Smooth muscle cell (in vitro differentiated cells): ENCODE data around the gene TBC1D22B. TPM values are rescaled to one million over a fixed set of nuclear protein-coding genes. Genes with fewer than 3 reads are reported as not detected.
"Not testable (repeated sequence)": the region's sequence is repeated elsewhere in the genome, so short reads cannot be mapped to it uniquely, and the experiment has no call there.

Source experiments
- DNase-seq: peaks from one replicate; lab custom pipeline; 2025; ENCODE audit not compliant: unreplicated experiment; lab: John Stamatoyannopoulos, UW
- H2AFZ ChIP-seq: fragments of 200-600 bp; sonication (generic); 2 replicates; pipeline ENCODE4 v1.6.0; 2016; ENCODE audit warnings: antibody characterized with exemption, low read depth, mild to moderate bottlenecking
- H3F3A ChIP-seq: fragments of 200-600 bp; sonication (generic); 2 replicates; pipeline ENCODE4 v1.6.0; 2017; ENCODE audit warnings: antibody characterized with exemption, low read depth
- H3K27ac ChIP-seq: fragments of 200-600 bp; sonication (generic); 2 replicates; pipeline ENCODE4 v1.5.1; 2016; ENCODE audit warnings: low read depth, mild to moderate bottlenecking
- H3K27me3 ChIP-seq: fragments of 200-600 bp; sonication (generic); 2 replicates; pipeline ENCODE4 v1.6.1; 2016; ENCODE audit warnings: low read depth, mild to moderate bottlenecking
- H3K36me3 ChIP-seq: fragments of 200-600 bp; sonication (generic); 2 replicates; pipeline ENCODE4 v1.5.1; 2016; ENCODE audit warnings: low read depth
- H3K4me1 ChIP-seq: fragments of 200-600 bp; sonication (generic); 2 replicates; pipeline ENCODE4 v1.5.1; 2016; ENCODE audit warnings: low read depth
- H3K4me2 ChIP-seq: fragments of 200-600 bp; sonication (generic); 2 replicates; pipeline ENCODE4 v1.6.0; 2016; ENCODE audit warnings: mild to moderate bottlenecking
- H3K4me3 ChIP-seq: fragments of 200-600 bp; sonication (generic); 2 replicates; pipeline ENCODE4 v1.5.1; 2016; ENCODE audit warnings: mild to moderate bottlenecking
- H3K79me2 ChIP-seq: fragments of 200-600 bp; sonication (generic); 2 replicates; pipeline ENCODE4 v1.6.0; 2016; ENCODE audit warnings: low read depth, mild to moderate bottlenecking
- H3K9ac ChIP-seq: fragments of 200-600 bp; sonication (generic); 2 replicates; pipeline ENCODE4 v1.6.0; 2016; ENCODE audit warnings: low read depth
- H3K9me3 ChIP-seq: fragments of 200-600 bp; sonication (generic); replicated peaks from 2 replicates; pipeline ENCODE4 v1.5.1; 2016; ENCODE audit warnings: low read depth
- H4K20me1 ChIP-seq: fragments of 200-600 bp; sonication (generic); 2 replicates; pipeline ENCODE4 v1.6.0; 2016; ENCODE audit warnings: low read depth
- WGBS: methylation state at CpG from one replicate; pipeline ENCODE4 v1.1.7; 2016; ENCODE audit warnings: low lambda C conversion rate; 5-methylcytosine and 5-hydroxymethylcytosine counted together
- polyA plus RNA-seq: library from polyadenylated mRNA; unstranded; fragments of >200 nt; fragmentation: Nextera tagmentation; extraction: Ambion mirVana; gene quantifications from 2 replicates; pipeline ENCODE4 v1.2.1, GENCODE V29; 2016
- total RNA-seq: library from RNA; depleted of rRNA; stranded (reverse); fragments of >200 nt; gene quantifications from 2 replicates; pipeline ENCODE4 v1.2.3, GENCODE V29; 2014
- TF ChIP-seq, protein P1 (sequence below): fragments of 200-600 bp; sonication (generic); IDR thresholded peaks from 2 replicates; pipeline ENCODE4 v1.5.1; 2017; ENCODE audit warnings: borderline replicate concordance, mild to moderate bottlenecking, antibody characterized with exemption; ENCODE audit not compliant: insufficient read depth, poor library complexity, severe bottlenecking

The TBC1D22B gene
- total and polyA plus RNA-seq, 2 experiments from 2014 or later, result 5.6 to 7.2 TPM

DNA sequence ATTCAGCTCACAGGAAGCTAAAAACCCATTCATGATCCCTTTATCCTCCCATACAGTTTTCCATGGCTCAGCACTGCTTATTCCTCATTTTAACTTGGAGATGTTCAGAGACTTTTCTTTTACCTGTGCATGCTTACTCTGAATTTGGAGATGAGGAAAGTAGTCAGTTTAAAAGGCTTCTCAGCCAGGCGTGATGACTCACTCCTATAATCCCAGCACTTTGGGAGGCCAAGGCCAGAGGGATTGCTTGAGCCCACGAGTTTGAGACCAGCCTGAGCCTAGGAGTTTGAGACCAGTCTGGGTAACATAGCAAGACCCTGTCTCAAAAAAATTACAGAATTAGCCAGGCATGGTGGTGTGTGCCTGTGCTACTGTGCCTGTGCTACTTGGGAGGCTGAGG, 30.7 kb downstream of the TBC1D22B start:
- no peak for DNase-seq
- Histone ChIP-seq H4K20me1 (no peaks in the 10 kb centered on the region), H3K27me3 (no peaks in the 10 kb centered on the region), H3K36me3 (peaks cover 20% of the 10 kb centered on the region), H3K4me2 (no peak overlapping the region), H3K79me2 (no peaks in the 10 kb centered on the region), H3K9me3 (no peaks in the 10 kb centered on the region), H3K4me3 (no peak overlapping the region), H3K4me1 (no peaks in the 10 kb centered on the region), H3K9ac (no peak overlapping the region), H3K27ac (no peak overlapping the region), H3F3A (no peaks in the 10 kb centered on the region), H2AFZ (no peak overlapping the region)
- TF ChIP-seq, protein P1, sequence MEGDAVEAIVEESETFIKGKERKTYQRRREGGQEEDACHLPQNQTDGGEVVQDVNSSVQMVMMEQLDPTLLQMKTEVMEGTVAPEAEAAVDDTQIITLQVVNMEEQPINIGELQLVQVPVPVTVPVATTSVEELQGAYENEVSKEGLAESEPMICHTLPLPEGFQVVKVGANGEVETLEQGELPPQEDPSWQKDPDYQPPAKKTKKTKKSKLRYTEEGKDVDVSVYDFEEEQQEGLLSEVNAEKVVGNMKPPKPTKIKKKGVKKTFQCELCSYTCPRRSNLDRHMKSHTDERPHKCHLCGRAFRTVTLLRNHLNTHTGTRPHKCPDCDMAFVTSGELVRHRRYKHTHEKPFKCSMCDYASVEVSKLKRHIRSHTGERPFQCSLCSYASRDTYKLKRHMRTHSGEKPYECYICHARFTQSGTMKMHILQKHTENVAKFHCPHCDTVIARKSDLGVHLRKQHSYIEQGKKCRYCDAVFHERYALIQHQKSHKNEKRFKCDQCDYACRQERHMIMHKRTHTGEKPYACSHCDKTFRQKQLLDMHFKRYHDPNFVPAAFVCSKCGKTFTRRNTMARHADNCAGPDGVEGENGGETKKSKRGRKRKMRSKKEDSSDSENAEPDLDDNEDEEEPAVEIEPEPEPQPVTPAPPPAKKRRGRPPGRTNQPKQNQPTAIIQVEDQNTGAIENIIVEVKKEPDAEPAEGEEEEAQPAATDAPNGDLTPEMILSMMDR, result no peak
- 34% methylated on average over 2 of the region's 2 CpGs for WGBS

DNA sequence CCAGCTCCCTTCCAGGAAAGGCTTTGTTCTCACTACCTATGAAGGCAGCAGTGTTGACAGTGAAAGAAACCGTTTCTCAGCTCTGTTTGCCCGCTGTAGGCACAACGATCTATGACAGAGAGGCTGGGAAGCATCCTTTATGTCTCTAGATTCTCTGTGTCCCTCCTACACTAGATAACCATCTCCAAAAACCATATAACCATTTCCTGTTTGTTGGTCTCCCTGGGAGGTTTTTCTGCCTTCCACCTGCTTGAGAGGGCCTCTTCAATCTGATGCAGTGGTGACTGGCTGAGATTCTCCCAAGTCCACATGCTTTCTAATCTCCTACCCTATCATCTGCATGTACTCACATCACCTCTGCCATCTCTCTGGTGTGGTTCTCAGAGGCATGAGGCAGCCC, 32.4 kb downstream of the TBC1D22B start:
- peaks cover 17% of the 10 kb centered on the region for H3K36me3 ChIP-seq
- no peaks in the 10 kb centered on the region for H3K9me3 ChIP-seq
- no peaks in the 10 kb centered on the region for H4K20me1 ChIP-seq
- no peak overlapping the region for H3K4me3 ChIP-seq
- H3K9ac ChIP-seq, result no peak overlapping the region
- TF ChIP-seq, protein P1, result no peak
- no peaks in the 10 kb centered on the region for H3K27me3 ChIP-seq
- no peak for DNase-seq
- no peak overlapping the region for H3K27ac ChIP-seq
- no peak overlapping the region for H3K4me2 ChIP-seq
- H2AFZ ChIP-seq, result no peak overlapping the region
- WGBS, result 85% methylated on average over 3 of the region's 3 CpGs
- no peaks in the 10 kb centered on the region for H3F3A ChIP-seq
- no peaks in the 10 kb centered on the region for H3K4me1 ChIP-seq
- no peaks in the 10 kb centered on the region for H3K79me2 ChIP-seq

DNA sequence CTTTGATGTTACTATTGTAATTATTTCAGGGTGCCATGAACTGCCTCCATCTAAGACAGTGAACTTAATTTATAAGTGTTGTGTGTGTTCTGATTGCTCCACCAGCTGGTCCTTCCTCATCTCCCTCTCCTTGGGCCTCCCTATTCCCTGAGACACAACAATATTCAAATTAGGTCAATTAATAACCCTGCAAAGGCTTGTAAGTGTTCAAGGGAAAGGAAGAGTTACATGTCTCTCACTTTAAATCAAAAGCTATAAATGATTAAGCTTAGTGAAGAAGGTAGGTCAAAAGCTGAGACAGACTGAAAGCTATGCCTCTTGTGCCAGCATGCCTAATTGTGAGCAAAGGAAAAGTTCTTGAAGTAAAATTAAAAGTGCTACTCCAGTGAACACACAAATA, 35.9 kb downstream of the TBC1D22B start:
- DNase-seq, result no peak
- Histone ChIP-seq H3K4me3 (no peak overlapping the region), H3K4me2 (no peak overlapping the region), H3K27ac (no peak overlapping the region), H4K20me1 (no peaks in the 10 kb centered on the region), H3K27me3 (no peaks in the 10 kb centered on the region), H3K36me3 (peaks cover 16% of the 10 kb centered on the region), H3K4me1 (no peaks in the 10 kb centered on the region), H3K9ac (no peak overlapping the region), H3K9me3 (no peaks in the 10 kb centered on the region), H3F3A (no peaks in the 10 kb centered on the region), H3K79me2 (no peaks in the 10 kb centered on the region), H2AFZ (no peak overlapping the region)
- TF ChIP-seq, protein P1, result no peak

DNA sequence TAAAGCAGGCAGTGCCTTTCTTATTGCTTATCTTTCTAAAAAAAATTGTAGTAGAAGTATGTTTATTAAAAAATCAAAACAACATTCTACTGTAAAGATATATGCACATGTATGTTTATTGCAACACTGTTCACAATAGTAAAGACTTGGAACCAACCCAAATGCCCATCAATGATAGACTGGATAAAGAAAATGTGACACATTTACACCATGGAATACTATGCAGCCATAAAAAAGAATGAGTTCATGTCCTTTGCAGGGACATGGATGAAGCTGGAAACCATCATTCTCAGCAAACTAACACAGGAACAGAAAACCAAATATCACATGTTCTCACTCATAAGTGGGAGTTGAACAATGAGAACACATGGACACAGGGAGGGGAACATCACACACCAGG, 40.1 kb downstream of the TBC1D22B start:
- not testable (repeated sequence) for H3K27ac ChIP-seq, H3K9ac ChIP-seq, H3K4me2 ChIP-seq, H3F3A ChIP-seq, H3K4me1 ChIP-seq, H2AFZ ChIP-seq, H3K4me3 ChIP-seq, H3K79me2 ChIP-seq, DNase-seq, H4K20me1 ChIP-seq, H3K27me3 ChIP-seq, H3K9me3 ChIP-seq
- peaks cover 11% of the 10 kb centered on the region for H3K36me3 ChIP-seq
